Measurements from ENCODE around the gene RASL11B. TPM values are rescaled to one million over a fixed set of nuclear protein-coding genes. Genes with fewer than 3 reads are reported as not detected.

Gene RASL11B
- total and polyA plus RNA-seq, 2 donors (not counting 3 experiments of a cell fraction or from before 2014, with no cell fraction given) = 0.83 TPM; not detected in 1

DNA sequence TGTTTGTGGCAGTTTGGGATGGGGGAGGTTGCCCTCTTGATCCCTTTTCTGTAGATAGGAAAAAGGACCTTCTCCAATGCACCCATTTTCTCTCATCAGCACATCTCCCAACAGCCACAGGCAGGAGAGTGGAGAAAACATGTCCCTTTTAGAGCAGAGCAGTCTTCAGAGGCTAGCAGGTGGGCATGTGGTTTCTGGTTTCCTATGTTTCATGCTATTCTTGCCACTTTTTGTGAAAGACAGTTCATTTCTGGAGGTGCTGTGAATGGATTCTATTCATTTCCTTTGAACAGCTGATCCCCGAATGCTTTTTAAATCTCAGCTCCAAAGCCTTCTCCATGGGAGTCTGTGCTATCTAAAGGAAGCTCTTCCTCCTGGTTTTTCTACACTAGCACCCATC is 18.9 kb downstream of the RASL11B start:
- CTCF ChIA-PET = interaction anchor here (1.5 kb wide), 1 partner anchor 11 kb away, joined by 3 read pairs; no protein-coding TSS in a partner anchor
- no peak for DNase-seq (ENCODE audit: low read depth, low spot score)
- no peak overlapping the region for H3K9ac ChIP-seq (replicated peaks; ENCODE audit: extremely low read depth, insufficient read depth, low read length)

DNA sequence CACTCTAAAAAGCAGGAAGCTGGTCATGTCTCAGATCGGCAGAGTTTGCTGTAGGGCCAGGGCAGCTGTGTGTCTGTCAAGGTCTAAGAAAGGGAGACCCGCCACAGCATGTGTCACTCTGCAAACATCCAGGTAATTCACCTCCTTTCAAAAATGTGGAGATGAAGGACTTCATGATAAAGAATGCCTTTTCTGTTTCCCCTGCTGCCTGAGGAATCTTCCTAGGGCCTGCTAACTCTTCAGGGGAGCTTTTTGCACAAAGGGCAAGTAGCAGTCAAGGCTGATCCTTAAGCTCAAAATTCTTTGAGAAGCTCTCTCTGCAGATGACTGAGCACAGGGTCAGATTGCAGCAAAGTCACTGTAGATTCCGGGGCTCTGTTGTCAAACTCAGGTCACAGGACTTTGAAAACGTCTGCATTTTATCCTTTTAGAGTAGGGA is 21.1 kb downstream of the RASL11B start:
- no peak overlapping the region for H3K9ac ChIP-seq (replicated peaks; ENCODE audit: extremely low read depth, insufficient read depth, low read length)
- H3K79me2 ChIP-seq (ENCODE audit: control insufficient read depth, insufficient read depth, low read length) = no peaks in the 10 kb centered on the region
- DNase-seq (ENCODE audit: low read depth, low spot score) (no peak), FAIRE-seq (no peak)
- no peaks in the 10 kb centered on the region for H3K36me3 ChIP-seq (ENCODE audit: control insufficient read depth in 2 of 2, extremely low read depth in 1 of 2, insufficient read depth in 2 of 2, low read length in 2 of 2)
- no peak overlapping the region for H2AFZ ChIP-seq (ENCODE audit: low read depth, low read length)
- intact Hi-C loops (cut with micrococcal nuclease) = no loop called here
- no TSS peak for BruUV-seq (replicated peaks)
- H3K27me3 ChIP-seq (ENCODE audit: control insufficient read depth in 2 of 2, insufficient read depth in 2 of 2, low read length in 2 of 2) = no peaks in the 10 kb centered on the region
- TF ChIP-seq GATA2 (IDR thresholded peaks at IDR 0.05; ENCODE audit: insufficient read depth, insufficient read length, low read depth, low read length) (no peak), MYC (IDR thresholded peaks at IDR 0.05; ENCODE audit: low read depth, low read length) (no peak), POLR2A (IDR thresholded peaks at IDR 0.05; ENCODE audit: low read depth, low read length) (no peak), POLR2AphosphoS5 (IDR thresholded peaks at IDR 0.05; ENCODE audit: insufficient read depth, low read depth, low read length) (no peak)
- TF ChIP-seq, protein P1, sequence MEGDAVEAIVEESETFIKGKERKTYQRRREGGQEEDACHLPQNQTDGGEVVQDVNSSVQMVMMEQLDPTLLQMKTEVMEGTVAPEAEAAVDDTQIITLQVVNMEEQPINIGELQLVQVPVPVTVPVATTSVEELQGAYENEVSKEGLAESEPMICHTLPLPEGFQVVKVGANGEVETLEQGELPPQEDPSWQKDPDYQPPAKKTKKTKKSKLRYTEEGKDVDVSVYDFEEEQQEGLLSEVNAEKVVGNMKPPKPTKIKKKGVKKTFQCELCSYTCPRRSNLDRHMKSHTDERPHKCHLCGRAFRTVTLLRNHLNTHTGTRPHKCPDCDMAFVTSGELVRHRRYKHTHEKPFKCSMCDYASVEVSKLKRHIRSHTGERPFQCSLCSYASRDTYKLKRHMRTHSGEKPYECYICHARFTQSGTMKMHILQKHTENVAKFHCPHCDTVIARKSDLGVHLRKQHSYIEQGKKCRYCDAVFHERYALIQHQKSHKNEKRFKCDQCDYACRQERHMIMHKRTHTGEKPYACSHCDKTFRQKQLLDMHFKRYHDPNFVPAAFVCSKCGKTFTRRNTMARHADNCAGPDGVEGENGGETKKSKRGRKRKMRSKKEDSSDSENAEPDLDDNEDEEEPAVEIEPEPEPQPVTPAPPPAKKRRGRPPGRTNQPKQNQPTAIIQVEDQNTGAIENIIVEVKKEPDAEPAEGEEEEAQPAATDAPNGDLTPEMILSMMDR (IDR thresholded peaks at IDR 0.05; ENCODE audit: extremely low read depth in 1 of 2, insufficient read depth in 1 of 2, low read depth in 1 of 2, low read length in 2 of 2) = no peak
- no peaks in the 10 kb centered on the region for H3K9me1 ChIP-seq (replicated peaks; ENCODE audit: control insufficient read depth, extremely low read depth, insufficient read depth, low read length)
- ChIA-PET CTCF (interaction anchor here (1.3 to 2.3 kb wide), 3 partner anchors 11 to 29 kb away, joined by 3 to 6 read pairs (median 5); no protein-coding TSS in a partner anchor), POLR2A (no interaction called here)
- no peaks in the 10 kb centered on the region for H4K20me1 ChIP-seq (replicated peaks; ENCODE audit: control insufficient read depth, extremely low read depth, insufficient read depth, low read length)
- no peak overlapping the region for H3K4me2 ChIP-seq (ENCODE audit: insufficient read depth, low read length)
- no peaks in the 10 kb centered on the region for H3K4me1 ChIP-seq (ENCODE audit: control insufficient read depth, extremely low read depth, insufficient read depth, low read length)
- H3K27ac ChIP-seq (ENCODE audit: insufficient read depth, low read depth, low read length) = no peak overlapping the region
- H3K9me3 ChIP-seq (replicated peaks; ENCODE audit: control insufficient read depth, insufficient read depth, low read length) = no peaks in the 10 kb centered on the region
- H3K4me3 ChIP-seq (replicated peaks in 1 of 3; ENCODE audit: insufficient read depth in 1 of 3, low read depth in 1 of 3, low read length in 3 of 3) = no peak overlapping the region
- dilution Hi-C loops (cut with MboI; ENCODE audit: extremely low pct_ligation_motif_present, low sequenced_read_pairs) = no loop called here

More for the DNA sequence above, 18.9 kb downstream of the RASL11B start:
- no TSS peak for BruUV-seq (replicated peaks)
- Histone ChIP-seq H3K27ac (ENCODE audit: insufficient read depth, low read depth, low read length) (no peak overlapping the region), H2AFZ (ENCODE audit: low read depth, low read length) (no peak overlapping the region), H3K9me3 (replicated peaks; ENCODE audit: control insufficient read depth, insufficient read depth, low read length) (no peaks in the 10 kb centered on the region), H3K27me3 (ENCODE audit: control insufficient read depth in 2 of 2, insufficient read depth in 2 of 2, low read length in 2 of 2) (no peaks in the 10 kb centered on the region), H4K20me1 (replicated peaks; ENCODE audit: control insufficient read depth, extremely low read depth, insufficient read depth, low read length) (no peaks in the 10 kb centered on the region), H3K9me1 (replicated peaks; ENCODE audit: control insufficient read depth, extremely low read depth, insufficient read depth, low read length) (no peaks in the 10 kb centered on the region), H3K4me3 (replicated peaks in 1 of 3; ENCODE audit: insufficient read depth in 1 of 3, low read depth in 1 of 3, low read length in 3 of 3) (no peak overlapping the region), H3K4me2 (ENCODE audit: insufficient read depth, low read length) (no peak overlapping the region), H3K4me1 (ENCODE audit: control insufficient read depth, extremely low read depth, insufficient read depth, low read length) (no peaks in the 10 kb centered on the region), H3K79me2 (ENCODE audit: control insufficient read depth, insufficient read depth, low read length) (no peaks in the 10 kb centered on the region), H3K36me3 (ENCODE audit: control insufficient read depth in 2 of 2, extremely low read depth in 1 of 2, insufficient read depth in 2 of 2, low read length in 2 of 2) (no peaks in the 10 kb centered on the region)
- POLR2A ChIA-PET = no interaction called here
- intact Hi-C loops (cut with micrococcal nuclease) = no loop called here
- TF ChIP-seq, protein P2, sequence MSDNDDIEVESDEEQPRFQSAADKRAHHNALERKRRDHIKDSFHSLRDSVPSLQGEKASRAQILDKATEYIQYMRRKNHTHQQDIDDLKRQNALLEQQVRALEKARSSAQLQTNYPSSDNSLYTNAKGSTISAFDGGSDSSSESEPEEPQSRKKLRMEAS (IDR thresholded peaks at IDR 0.05; ENCODE audit: insufficient read depth, insufficient read length) = no peak
- no peak for TF ChIP-seq JUN (IDR thresholded peaks at IDR 0.05; ENCODE audit: borderline replicate concordance, insufficient read depth, insufficient read length, low read depth)
- FAIRE-seq = no peak
- dilution Hi-C loops (cut with MboI; ENCODE audit: extremely low pct_ligation_motif_present, low sequenced_read_pairs) = no loop called here
